Calu3 (cell line): ENCODE measurements around the gene MDH1. TPM values are rescaled to one million over a fixed set of nuclear protein-coding genes. Genes with fewer than 3 reads are reported as not detected.

Experiments used
- BruUV-seq: library from RNA; stranded (reverse); fragments of 400-500 nt; replicated peaks from 2 replicates; lab custom pipeline; 2021; lab: Mats Ljungman, UMichigan
- CTCF ChIA-PET: fragments of 300-600 bp; sonication (Branson Sonifier 250); formaldehyde crosslinking; loops from one replicate; lab custom pipeline; 2022; ENCODE audit warnings: antibody characterized with exemption; lab: Charles Lee
- DNase-seq: peaks from one replicate; pipeline ENCODE4 v3.0.0; 2022
- H3K27ac Mint-ChIP-seq: one replicate; pipeline ENCODE4 v1.8.0; 2022; ENCODE audit warnings: mixed read lengths; ENCODE audit not compliant: unreplicated experiment
- H3K27me3 Mint-ChIP-seq: one replicate; pipeline ENCODE4 v1.8.0; 2022; ENCODE audit warnings: mixed read lengths; ENCODE audit not compliant: unreplicated experiment
- H3K36me3 Mint-ChIP-seq: one replicate; pipeline ENCODE4 v1.8.0; 2022; ENCODE audit warnings: mild to moderate bottlenecking, moderate library complexity, mixed read lengths; ENCODE audit not compliant: insufficient read depth, unreplicated experiment
- H3K4me1 Mint-ChIP-seq: one replicate; pipeline ENCODE4 v1.8.0; 2022; ENCODE audit warnings: mild to moderate bottlenecking, low read depth, mixed read lengths; ENCODE audit not compliant: unreplicated experiment
- H3K4me3 Mint-ChIP-seq: one replicate; pipeline ENCODE4 v1.8.0; 2022; ENCODE audit warnings: mild to moderate bottlenecking, low read depth, moderate library complexity, mixed read lengths; ENCODE audit not compliant: unreplicated experiment
- H3K9me3 Mint-ChIP-seq: one replicate; pipeline ENCODE4 v1.8.0; 2022; ENCODE audit warnings: low read depth, mixed read lengths; ENCODE audit not compliant: unreplicated experiment
- intact Hi-C: fragments of 100-400 bp; cut with micrococcal nuclease; formaldehyde crosslinking; loops from one replicate; pipeline ENCODE4 v1.10.0; 2022; ENCODE audit not compliant: unreplicated experiment
- total RNA-seq: library from RNA; stranded (reverse); gene quantifications from 2 replicates; pipeline ENCODE4 v1.2.3, GENCODE V29; 2022
- TF ChIP-seq, protein P1 (sequence below): fragments of 200-600 bp; IDR thresholded peaks from one replicate; pipeline ENCODE4 v1.8.0; 2022; ENCODE audit warnings: antibody characterized with exemption; ENCODE audit not compliant: unreplicated experiment

The MDH1 gene
- total RNA-seq, 1 experiment from 2014 or later: 154 TPM

DNA sequence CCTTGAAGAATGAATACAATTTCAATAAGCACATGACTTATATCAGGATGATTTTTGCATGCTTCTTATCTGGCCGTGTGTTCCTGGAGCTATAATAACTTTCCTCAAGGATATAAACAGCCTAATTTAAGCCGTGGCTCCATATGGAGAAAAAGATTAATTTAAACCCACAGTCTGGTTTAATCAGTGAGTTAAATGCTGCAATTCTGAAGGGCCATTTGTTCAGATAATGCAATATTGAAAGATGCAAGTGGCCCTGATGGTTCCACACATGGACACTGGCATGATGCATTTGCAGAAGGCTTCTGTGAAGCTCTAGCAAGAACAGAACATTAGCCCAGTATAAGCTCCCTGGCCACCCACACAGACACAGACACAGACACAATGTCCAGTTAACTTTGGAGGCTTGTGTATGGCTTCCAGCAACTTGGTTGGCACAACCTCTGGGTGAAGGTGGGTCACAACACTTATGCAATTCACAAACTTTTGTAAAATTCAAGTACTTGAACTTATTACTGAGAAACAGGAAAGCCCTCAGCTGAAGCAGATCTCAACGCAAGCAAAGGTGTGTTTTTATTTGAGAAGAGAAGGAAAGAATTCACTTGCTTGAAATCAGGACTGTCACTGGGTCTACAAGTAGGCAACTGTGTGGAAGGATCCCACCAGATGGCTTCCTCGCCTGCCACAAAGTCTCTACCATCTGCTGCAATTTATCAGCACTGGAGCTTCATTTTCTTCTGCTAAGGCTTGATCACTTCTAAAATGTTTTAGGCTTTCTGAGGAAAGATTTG is 63.3 kb downstream of the MDH1 start:
- H3K36me3 Mint-ChIP-seq: no peaks in the 10 kb centered on the region
- CTCF ChIA-PET: no interaction called here
- H3K4me3 Mint-ChIP-seq: no peak overlapping the region
- DNase-seq: no peak
- H3K9me3 Mint-ChIP-seq: peaks cover 6% of the 10 kb centered on the region
- no peak overlapping the region for H3K27ac Mint-ChIP-seq
- BruUV-seq: no TSS peak
- H3K27me3 Mint-ChIP-seq: peaks cover 41% of the 10 kb centered on the region
- H3K4me1 Mint-ChIP-seq: no peaks in the 10 kb centered on the region
- intact Hi-C loops: no loop called here
- TF ChIP-seq, protein P1, sequence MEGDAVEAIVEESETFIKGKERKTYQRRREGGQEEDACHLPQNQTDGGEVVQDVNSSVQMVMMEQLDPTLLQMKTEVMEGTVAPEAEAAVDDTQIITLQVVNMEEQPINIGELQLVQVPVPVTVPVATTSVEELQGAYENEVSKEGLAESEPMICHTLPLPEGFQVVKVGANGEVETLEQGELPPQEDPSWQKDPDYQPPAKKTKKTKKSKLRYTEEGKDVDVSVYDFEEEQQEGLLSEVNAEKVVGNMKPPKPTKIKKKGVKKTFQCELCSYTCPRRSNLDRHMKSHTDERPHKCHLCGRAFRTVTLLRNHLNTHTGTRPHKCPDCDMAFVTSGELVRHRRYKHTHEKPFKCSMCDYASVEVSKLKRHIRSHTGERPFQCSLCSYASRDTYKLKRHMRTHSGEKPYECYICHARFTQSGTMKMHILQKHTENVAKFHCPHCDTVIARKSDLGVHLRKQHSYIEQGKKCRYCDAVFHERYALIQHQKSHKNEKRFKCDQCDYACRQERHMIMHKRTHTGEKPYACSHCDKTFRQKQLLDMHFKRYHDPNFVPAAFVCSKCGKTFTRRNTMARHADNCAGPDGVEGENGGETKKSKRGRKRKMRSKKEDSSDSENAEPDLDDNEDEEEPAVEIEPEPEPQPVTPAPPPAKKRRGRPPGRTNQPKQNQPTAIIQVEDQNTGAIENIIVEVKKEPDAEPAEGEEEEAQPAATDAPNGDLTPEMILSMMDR: no peak

DNA sequence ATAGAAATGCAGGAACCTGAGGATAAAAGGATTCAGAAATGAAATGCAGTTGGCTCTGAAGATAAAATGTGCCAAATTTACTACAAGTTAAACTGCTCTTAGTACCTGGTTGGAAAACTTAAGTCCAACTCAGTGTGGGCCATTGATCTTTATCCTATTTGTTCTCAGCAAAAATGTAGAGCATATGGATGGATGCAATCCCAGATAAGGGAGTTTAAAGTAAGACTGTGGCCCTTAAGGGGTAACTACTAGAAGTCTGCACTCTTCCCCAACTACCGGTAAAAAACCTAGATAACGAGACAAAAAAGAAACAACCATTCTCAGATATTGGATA is 63.9 kb downstream of the MDH1 start:
- DNase-seq: no peak
- no peaks in the 10 kb centered on the region for H3K36me3 Mint-ChIP-seq
- H3K27me3 Mint-ChIP-seq: peaks cover 44% of the 10 kb centered on the region
- no TSS peak for BruUV-seq
- intact Hi-C loops: no loop called here
- H3K9me3 Mint-ChIP-seq: peaks cover 6% of the 10 kb centered on the region
- CTCF ChIA-PET: no interaction called here
- H3K4me3 Mint-ChIP-seq: no peak overlapping the region
- no peaks in the 10 kb centered on the region for H3K4me1 Mint-ChIP-seq
- TF ChIP-seq, protein P1: no peak
- H3K27ac Mint-ChIP-seq: no peak overlapping the region

DNA sequence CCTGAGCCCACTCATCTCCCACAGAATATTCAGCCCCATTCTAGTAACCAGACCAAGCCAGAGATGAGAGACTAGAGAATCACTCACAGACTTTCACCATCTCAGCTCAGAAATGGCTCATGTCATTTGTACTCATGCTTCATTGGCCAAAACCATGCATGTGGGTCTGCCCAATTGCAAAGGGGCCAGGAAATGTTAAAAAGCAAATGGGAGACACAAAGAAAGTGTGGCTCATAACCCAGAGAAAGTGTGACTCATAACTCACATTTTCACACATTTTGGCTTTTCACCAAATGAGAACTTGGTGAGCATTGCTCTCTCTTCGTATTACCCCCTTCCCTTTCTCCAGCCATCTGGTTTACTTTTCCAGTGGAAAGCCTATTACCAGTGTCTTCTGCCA is 66.2 kb downstream of the MDH1 start:
- H3K27ac Mint-ChIP-seq: no peak overlapping the region
- CTCF ChIA-PET: no interaction called here
- no peak for DNase-seq
- no peaks in the 10 kb centered on the region for H3K36me3 Mint-ChIP-seq
- H3K9me3 Mint-ChIP-seq: peaks cover 6% of the 10 kb centered on the region
- no peak overlapping the region for H3K4me3 Mint-ChIP-seq
- TF ChIP-seq, protein P1: no peak
- BruUV-seq: no TSS peak
- intact Hi-C loops: no loop called here
- H3K27me3 Mint-ChIP-seq: peaks cover 42% of the 10 kb centered on the region
- H3K4me1 Mint-ChIP-seq: no peaks in the 10 kb centered on the region

Other genes starting within 250 kb of the MDH1 start
- 7.4 and 9.0 TPM in 2 replicates for gene WDPCP, start 486 bp upstream of the MDH1 start, total RNA-seq